ENCODE data around the gene ARCN1. TPM values are rescaled to one million over a fixed set of nuclear protein-coding genes. Genes with fewer than 3 reads are reported as not detected.

ARCN1 gene
- total and polyA plus RNA-seq, 9 of the 15 experiments (the other 6 are each of a cell fraction or from before 2014, with no cell fraction given): 30.0 to 224 (median 76.4) TPM

DNA sequence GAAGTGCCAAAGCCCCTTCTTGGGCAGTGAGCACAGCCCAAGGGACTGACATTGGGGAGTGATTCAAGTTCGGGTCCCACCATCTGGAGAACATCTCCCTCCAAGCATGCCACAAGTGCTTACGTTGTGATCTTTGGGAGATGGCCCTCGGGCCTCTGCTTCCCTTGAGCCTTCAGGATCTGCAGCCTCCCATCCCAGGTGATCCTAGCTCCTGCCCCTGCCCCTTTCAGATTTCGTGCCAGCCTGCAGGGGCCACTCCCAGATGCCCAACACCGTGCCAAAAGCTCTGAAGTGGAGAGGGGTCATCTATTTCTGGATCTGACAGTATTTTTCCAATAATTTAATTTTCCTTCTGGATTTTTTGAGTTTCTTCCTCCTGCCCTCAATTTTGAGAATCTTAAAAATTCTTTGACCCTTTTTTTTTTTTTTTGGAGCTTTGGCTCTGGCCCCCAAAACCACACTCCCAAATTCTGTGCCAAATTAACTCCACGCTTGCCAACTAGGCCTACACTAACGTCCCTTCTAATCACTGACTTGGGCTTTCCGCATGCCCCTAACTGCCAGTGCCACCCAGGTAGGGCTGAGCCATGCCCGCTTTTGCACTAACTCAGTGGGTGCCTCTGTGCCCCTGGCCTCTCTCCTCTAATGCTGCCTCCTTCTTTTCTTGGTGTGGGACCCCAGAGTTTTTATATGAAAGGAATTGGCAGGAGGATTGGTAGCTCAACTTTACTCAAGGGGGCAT lies 60.5 kb downstream of the ARCN1 start:
- FAIRE-seq (no peak), ATAC-seq (no peak), DNase-seq (ENCODE audit: extremely low read depth in 1 of 4, low spot score in 3 of 4) (no peak)
- no TSS peak for BruUV-seq (replicated peaks)
- Histone ChIP-seq H2AFZ (ENCODE audit: low read depth, low read length) (no peak overlapping the region), H3K4me1 (replicated peaks in 1 of 2; ENCODE audit: control insufficient read depth in 2 of 2, insufficient read depth in 2 of 2, low read length in 2 of 2) (peaks cover 23 to 33% of the 10 kb centered on the region in 2 experiments; a peak in 4 of 5 replicates), H3K79me2 (ENCODE audit: control insufficient read depth, insufficient read depth, low read length) (no peaks in the 10 kb centered on the region), H3K4me2 (ENCODE audit: insufficient read depth, low read length) (no peak overlapping the region), H3K4me3 (no peak overlapping the region), H3K9ac (ENCODE audit: insufficient read depth in 1 of 2, low read depth in 2 of 2, low read length in 2 of 2) (peak overlapping the region in 1 of 2 experiments; percentile 53; a peak in 1 of 4 replicates), H3K27ac (ENCODE audit: extremely low read depth, low read depth, low read length) (no peak overlapping the region), H3K9me3 (replicated peaks; ENCODE audit: control insufficient read depth, insufficient read depth, low read depth, low read length) (no peaks in the 10 kb centered on the region), H3K27me3 (ENCODE audit: control insufficient read depth in 2 of 2, insufficient read depth in 2 of 2, low read length in 2 of 2) (no peaks in the 10 kb centered on the region), H3K9me1 (ENCODE audit: control insufficient read depth, insufficient read depth, low read length) (peaks cover 3% of the 10 kb centered on the region), H4K20me1 (replicated peaks; ENCODE audit: control insufficient read depth, insufficient read depth, low read length) (peaks cover 5% of the 10 kb centered on the region; the same call in 1 of the 2 replicates), H3K36me3 (ENCODE audit: control insufficient read depth, insufficient read depth, low read length) (peaks cover 39% of the 10 kb centered on the region; the same call in 2 of the 3 replicates)
- TF ChIP-seq HEY1 (CRISPR knock-in tag; IDR thresholded peaks at IDR 0.05; ENCODE audit: borderline replicate concordance): no peak
- TF ChIP-seq CTCFL (IDR thresholded peaks at IDR 0.05; ENCODE audit: borderline replicate concordance, insufficient read depth, low read depth, low read length, poor library complexity, severe bottlenecking): no peak
- no peak for TF ChIP-seq CREM (IDR thresholded peaks at IDR 0.05; ENCODE audit: low read depth)
- TF ChIP-seq TFAM (CRISPR knock-in tag; conservative IDR thresholded peaks at IDR 0.05): no peak
- no peak for TF ChIP-seq CHD2 (IDR thresholded peaks at IDR 0.05; ENCODE audit: low read depth, low read length)
- TF ChIP-seq ZBTB9 (CRISPR knock-in tag; IDR thresholded peaks at IDR 0.05): no peak
- no peak for TF ChIP-seq ARHGAP35 (IDR thresholded peaks at IDR 0.05; ENCODE audit: partially characterized antibody)
- TF ChIP-seq GATAD2B (IDR thresholded peaks at IDR 0.05; ENCODE audit: borderline replicate concordance): no peak
- TF ChIP-seq NRF1 (conservative IDR thresholded peaks at IDR 0.05 in 1 of 2, IDR thresholded peaks at IDR 0.05 in 1 of 2): no peak
- no peak for TF ChIP-seq ZNF696 (CRISPR knock-in tag; conservative IDR thresholded peaks at IDR 0.05)
- WGBS (ENCODE audit: insufficient coverage, low coverage, missing lambda C conversion rate): 68% methylated on average over 9 of the region's 9 CpGs
- in situ Hi-C loops (cut with MboI) (no loop called here), intact Hi-C loops (cut with micrococcal nuclease) (no loop called here)
- POLR2A ChIA-PET: interaction anchor here (0.8 to 1.5 kb wide), 4 partner anchors 10 to 107 kb away, joined by 3 to 5 read pairs (median 3); no protein-coding TSS in a partner anchor
- CTCF ChIA-PET (ENCODE audit: low intra/inter-chr PET ratio): no interaction called here

All from K562 (cell line).